Mononuclear cell (primary cell): ENCODE data around the gene B3GAT2. TPM values are rescaled to one million over a fixed set of nuclear protein-coding genes. Genes with fewer than 3 reads are reported as not detected.

Source experiments
- H3K27me3 ChIP-seq: 2 replicates; pipeline ENCODE4 v1.6.0; 2011; ENCODE audit warnings: low read length, control low read depth; ENCODE audit not compliant: insufficient read depth
- H3K4me1 ChIP-seq: 2 replicates; pipeline ENCODE4 v1.5.1; 2011; ENCODE audit warnings: mild to moderate bottlenecking, low read length, control low read depth; ENCODE audit not compliant: insufficient read depth
- H3K4me3 ChIP-seq: 2 replicates; pipeline ENCODE4 v1.5.1; 2011; ENCODE audit warnings: mild to moderate bottlenecking, low read length, moderate library complexity
- H3K9me3 ChIP-seq: 2 replicates; pipeline ENCODE4 v1.5.1; 2011; ENCODE audit warnings: low read depth, mild to moderate bottlenecking, control low read depth, low read length
- total RNA-seq: library from RNA; depleted of rRNA; stranded (reverse); fragments of >200 nt; gene quantifications from one replicate; pipeline ENCODE4 v1.2.3, GENCODE V29; 2012

The B3GAT2 gene
- total RNA-seq, 1 donor, result not detected

DNA sequence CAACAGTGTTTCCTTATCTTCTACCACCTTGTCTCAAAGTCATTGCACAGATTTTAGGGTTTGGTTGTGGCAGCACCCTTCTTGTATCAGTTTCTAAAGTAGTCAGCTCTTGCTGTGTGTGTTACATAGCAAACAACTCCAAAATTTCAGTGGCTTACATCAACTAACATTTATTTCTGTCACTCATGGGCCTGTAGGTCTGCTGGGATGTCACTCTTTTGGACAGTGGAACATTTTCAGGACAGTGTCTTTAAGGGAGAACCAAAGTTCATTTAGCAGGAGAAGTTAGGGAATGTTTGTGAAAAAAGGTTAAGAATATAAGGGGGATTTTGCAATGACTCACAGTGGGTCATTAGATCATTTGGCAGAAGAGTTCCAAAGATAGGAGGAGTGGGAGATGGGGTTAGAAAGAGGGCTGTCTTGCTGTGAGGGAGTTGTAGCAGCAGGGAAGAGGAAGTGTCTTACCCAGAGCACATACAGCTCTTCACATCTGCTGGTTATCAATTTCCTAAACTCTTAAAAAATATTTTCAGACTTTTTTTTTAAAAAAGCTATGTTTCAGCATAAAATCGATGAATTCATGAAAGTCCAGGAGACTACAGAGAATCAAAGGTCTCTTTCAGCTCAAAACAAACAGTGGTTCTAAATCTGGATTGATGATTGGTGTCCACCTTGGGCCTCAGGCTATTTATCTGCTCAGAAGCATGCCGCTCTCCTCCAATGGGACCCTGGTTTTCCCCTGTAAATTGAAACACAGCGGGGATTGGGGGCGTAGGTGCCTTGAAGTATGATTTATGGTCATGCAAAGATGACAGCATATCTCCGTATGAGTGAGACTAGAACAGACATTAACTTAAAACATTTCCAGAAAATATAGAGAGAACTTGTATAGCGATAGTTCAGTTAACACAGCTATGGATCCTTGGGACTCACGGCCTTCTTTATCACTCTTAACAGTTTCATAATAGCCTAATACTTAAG lies 117.3 kb downstream of the B3GAT2 start:
- Histone ChIP-seq H3K4me3 (no peak overlapping the region), H3K27me3 (no peaks in the 10 kb centered on the region), H3K4me1 (no peaks in the 10 kb centered on the region), H3K9me3 (no peaks in the 10 kb centered on the region)

- no peaks in the 10 kb centered on the region for H3K9me3 ChIP-seq
- no peaks in the 10 kb centered on the region for H3K4me1 ChIP-seq
- no peaks in the 10 kb centered on the region for H3K27me3 ChIP-seq
- no peak overlapping the region for H3K4me3 ChIP-seq
Measured at GRCh38 chr6:70838907-70839285, 118.0 kb downstream of the B3GAT2 start.

- no peaks in the 10 kb centered on the region for H3K27me3 ChIP-seq
- no peaks in the 10 kb centered on the region for H3K4me1 ChIP-seq
- H3K9me3 ChIP-seq, result no peaks in the 10 kb centered on the region
Measured at GRCh38 chr6:70834520-70834919, 122.3 kb downstream of the B3GAT2 start.

GRCh38 chr6:70831427-70831826 lies 125.4 kb downstream of the B3GAT2 start:
- no peak overlapping the region for H3K4me3 ChIP-seq
- H3K27me3 ChIP-seq, result no peaks in the 10 kb centered on the region
- no peaks in the 10 kb centered on the region for H3K4me1 ChIP-seq
- no peaks in the 10 kb centered on the region for H3K9me3 ChIP-seq

More at GRCh38 chr6:70834520-70834919, 122.3 kb downstream of the B3GAT2 start:
- no peak overlapping the region for H3K4me3 ChIP-seq

DNA sequence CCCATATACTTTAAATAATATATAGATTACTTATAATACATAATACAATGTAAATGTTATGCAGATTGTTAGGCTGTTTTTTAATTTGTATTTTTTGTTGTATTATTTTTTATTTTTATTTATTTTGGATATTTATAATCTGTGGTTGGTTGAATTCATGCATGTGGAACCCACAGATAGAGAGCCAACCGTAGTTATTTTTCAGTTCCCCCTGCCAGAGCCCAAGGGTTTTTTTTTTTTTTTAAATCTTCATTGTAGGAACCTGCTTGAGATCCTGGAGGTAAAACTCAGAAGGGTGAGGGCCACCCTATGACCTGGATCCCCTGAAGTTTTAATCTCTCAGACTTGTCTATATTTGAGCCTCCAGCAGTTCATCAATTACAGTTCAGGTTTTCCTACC lies 133.2 kb downstream of the B3GAT2 start:
- Histone ChIP-seq H3K4me1 (no peaks in the 10 kb centered on the region), H3K9me3 (no peaks in the 10 kb centered on the region), H3K27me3 (no peaks in the 10 kb centered on the region), H3K4me3 (no peak overlapping the region)

GRCh38 chr6:70821751-70822150 lies 135.1 kb downstream of the B3GAT2 start:
- H3K4me1 ChIP-seq, result no peaks in the 10 kb centered on the region
- H3K9me3 ChIP-seq, result no peaks in the 10 kb centered on the region
- no peak overlapping the region for H3K4me3 ChIP-seq
- no peaks in the 10 kb centered on the region for H3K27me3 ChIP-seq

DNA sequence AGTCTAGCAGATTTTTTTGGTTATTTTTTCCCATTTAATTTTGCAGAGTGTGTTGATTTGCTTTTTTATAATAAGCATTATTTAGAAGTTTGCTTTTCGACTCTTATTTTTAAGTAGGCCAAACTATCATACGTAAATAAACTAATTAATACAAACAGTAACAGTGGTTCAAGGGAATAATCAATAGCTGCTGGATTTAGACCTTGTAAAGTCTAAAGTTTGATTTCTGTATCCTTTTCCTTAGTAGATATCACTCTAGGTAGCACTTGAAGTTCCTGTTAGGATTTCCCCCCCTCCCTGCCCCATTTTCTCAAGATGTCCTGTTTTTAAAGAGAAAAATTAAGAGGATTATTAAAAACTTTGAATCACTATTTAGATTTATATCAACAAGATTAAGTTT lies 136.1 kb downstream of the B3GAT2 start:
- Histone ChIP-seq H3K4me1 (no peaks in the 10 kb centered on the region), H3K4me3 (no peak overlapping the region), H3K9me3 (no peaks in the 10 kb centered on the region), H3K27me3 (no peaks in the 10 kb centered on the region)

DNA sequence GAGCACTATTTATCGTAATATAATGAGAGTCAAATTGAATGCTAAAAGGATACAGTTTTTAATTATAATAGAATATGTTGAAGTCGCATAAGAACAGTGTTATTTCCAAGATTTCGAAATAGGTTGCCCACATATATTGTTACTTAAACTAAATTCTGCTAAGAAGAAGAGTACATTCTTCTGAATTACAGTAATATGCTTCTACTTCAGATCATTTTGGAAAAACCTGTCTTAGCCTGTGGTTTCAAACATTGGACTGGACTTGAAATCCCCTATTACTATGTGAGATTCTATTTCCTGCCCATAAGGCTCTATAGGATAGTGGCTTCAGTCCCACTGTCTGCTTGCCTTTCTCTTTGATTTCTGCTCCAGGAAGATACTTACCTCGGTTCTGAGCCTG lies 137.2 kb downstream of the B3GAT2 start:
- Histone ChIP-seq H3K4me1 (no peaks in the 10 kb centered on the region), H3K27me3 (no peaks in the 10 kb centered on the region), H3K4me3 (no peak overlapping the region), H3K9me3 (no peaks in the 10 kb centered on the region)

DNA sequence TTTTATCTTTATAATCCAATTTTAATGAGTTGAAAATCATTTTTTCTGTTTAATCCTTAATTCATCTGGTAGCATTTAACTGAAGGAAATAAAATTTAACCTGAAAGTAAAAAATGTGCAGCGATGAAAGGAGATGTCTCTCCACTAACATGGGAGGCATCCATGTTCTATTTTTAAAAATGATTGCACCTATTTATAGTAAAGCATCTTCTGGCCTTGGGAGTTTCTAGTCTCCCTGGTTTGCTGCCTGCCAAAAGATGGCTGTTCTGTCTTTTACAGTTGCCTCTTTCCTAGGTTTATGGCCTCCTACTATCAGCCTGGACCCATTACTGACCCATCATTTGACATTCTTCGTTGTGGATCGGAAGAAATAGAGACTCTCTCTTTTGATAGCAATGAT lies 143.0 kb downstream of the B3GAT2 start:
- Histone ChIP-seq H3K4me1 (no peaks in the 10 kb centered on the region), H3K4me3 (no peak overlapping the region), H3K27me3 (no peaks in the 10 kb centered on the region), H3K9me3 (no peaks in the 10 kb centered on the region)

- Histone ChIP-seq H3K9me3 (no peaks in the 10 kb centered on the region), H3K27me3 (no peaks in the 10 kb centered on the region), H3K4me3 (no peak overlapping the region), H3K4me1 (no peaks in the 10 kb centered on the region)
Measured at GRCh38 chr6:70811788-70812187, 145.1 kb downstream of the B3GAT2 start.
